Upper lobe of right lung (tissue), 1 donor: ENCODE results near the gene D2HGDH. TPM values are rescaled to one million over a fixed set of nuclear protein-coding genes. Genes with fewer than 3 reads are reported as not detected.
"Not testable (repeated sequence)": the region's sequence is repeated elsewhere in the genome, so short reads cannot be mapped to it uniquely, and the experiment has no call there.

ENCODE experiments used
- ATAC-seq: fragments of 200-7000 bp; cut with Tn5 transposase; one replicate; pipeline ENCODE4 v1.9.1; 2020; ENCODE audit warnings: mild to moderate bottlenecking, moderate library complexity
- DNase-seq: peaks from one replicate; pipeline ENCODE4 v3.0.0-alpha.2; 2020
- H3K27ac ChIP-seq: fragments of 200-600 bp; one replicate; pipeline ENCODE4 v1.8.0; 2022
- H3K27me3 ChIP-seq: fragments of 200-600 bp; one replicate; pipeline ENCODE4 v1.8.0; 2022; ENCODE audit warnings: mild to moderate bottlenecking
- H3K36me3 ChIP-seq: fragments of 200-600 bp; one replicate; pipeline ENCODE4 v1.8.0; 2022
- H3K4me1 ChIP-seq: fragments of 200-600 bp; one replicate; pipeline ENCODE4 v1.8.0; 2022
- H3K4me3 ChIP-seq: fragments of 200-600 bp; one replicate; pipeline ENCODE4 v1.8.0; 2022; ENCODE audit warnings: mild to moderate bottlenecking
- H3K9me3 ChIP-seq: fragments of 200-600 bp; one replicate; pipeline ENCODE4 v1.8.0; 2022
- CTCF ChIP-seq: fragments of 200-600 bp; IDR thresholded peaks from one replicate; pipeline ENCODE4 v1.8.0; 2022; ENCODE audit warnings: antibody characterized with exemption
- intact Hi-C: fragments of 100-400 bp; cut with DNase I; formaldehyde crosslinking; loops from one replicate; pipeline ENCODE4 v1.11.0; 2022
- total RNA-seq: library from RNA; stranded (reverse); fragmentation: NEBNext Ultra II Directional; extraction: Animal tissue kit (Norgen Biotek cat#: 25700); gene quantifications from one replicate; pipeline ENCODE4 v1.2.1, GENCODE V29; 2021
- donor health status: DM: no; HTN: yes; CAD: no; lungs with severe emphysema.

Gene D2HGDH
- total RNA-seq, 1 donor from 2014 or later: 28.8 TPM

- peaks cover 6% of the 10 kb centered on the region for H3K4me1 ChIP-seq
- DNase-seq: no peak
- TF ChIP-seq CTCF: no peak
- H3K36me3 ChIP-seq: no peaks in the 10 kb centered on the region
- no peak overlapping the region for H3K4me3 ChIP-seq
- no peak overlapping the region for H3K27ac ChIP-seq
- H3K27me3 ChIP-seq: peaks cover 25% of the 10 kb centered on the region
- no peaks in the 10 kb centered on the region for H3K9me3 ChIP-seq
- intact Hi-C loops: no loop called here
- ATAC-seq: no peak
Observed at GRCh38 chr2:241801611-241802420, 67.4 kb downstream of the D2HGDH start.

GRCh38 chr2:241802421-241803318 is 68.2 kb downstream of the D2HGDH start:
- H3K4me3 ChIP-seq: no peak overlapping the region
- no peak for TF ChIP-seq CTCF

DNA sequence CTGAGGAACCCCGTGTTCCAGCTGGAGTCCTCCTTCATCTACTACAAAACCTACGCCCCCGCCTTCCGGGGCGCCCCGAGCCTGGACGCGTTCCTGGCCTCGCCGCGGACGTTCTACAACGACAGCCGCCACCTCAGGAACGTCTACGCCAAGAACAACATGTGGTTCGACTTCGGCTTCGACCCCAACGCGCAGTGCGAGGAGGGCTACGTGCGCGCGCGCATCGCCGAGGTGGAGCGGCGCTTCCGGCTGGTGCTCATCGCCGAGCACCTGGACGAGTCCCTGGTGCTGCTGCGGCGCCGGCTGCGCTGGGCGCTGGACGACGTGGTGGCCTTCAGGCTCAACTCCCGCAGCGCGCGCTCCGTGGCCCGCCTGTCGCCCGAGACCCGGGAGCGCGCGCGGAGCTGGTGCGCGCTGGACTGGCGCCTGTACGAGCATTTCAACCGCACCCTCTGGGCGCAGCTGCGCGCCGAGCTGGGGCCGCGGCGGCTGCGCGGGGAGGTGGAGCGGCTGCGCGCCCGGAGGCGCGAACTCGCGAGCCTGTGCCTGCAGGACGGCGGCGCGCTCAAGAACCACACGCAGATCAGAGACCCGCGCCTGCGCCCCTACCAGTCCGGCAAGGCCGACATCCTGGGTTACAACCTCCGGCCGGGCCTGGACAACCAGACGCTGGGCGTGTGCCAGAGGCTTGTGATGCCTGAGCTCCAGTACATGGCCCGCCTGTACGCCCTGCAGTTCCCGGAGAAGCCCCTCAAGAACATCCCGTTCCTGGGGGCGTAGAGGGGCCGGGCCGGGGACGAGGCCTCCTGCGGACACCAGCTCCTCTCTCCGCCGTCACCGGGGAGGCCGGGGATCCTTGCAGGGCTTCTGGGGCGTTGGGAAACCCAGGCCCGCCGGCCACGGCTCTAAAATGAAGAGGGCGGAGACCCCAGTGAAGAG is 69.2 kb downstream of the D2HGDH start:
- Histone ChIP-seq H3K4me1 (peaks cover 6% of the 10 kb centered on the region), H3K4me3 (peak overlapping the region; percentile 41), H3K9me3 (no peaks in the 10 kb centered on the region), H3K27ac (no peak overlapping the region), H3K27me3 (peaks cover 25% of the 10 kb centered on the region), H3K36me3 (no peaks in the 10 kb centered on the region)
- DNase-seq (peak; percentile 67), ATAC-seq (peak; percentile 24)
- no peak for TF ChIP-seq CTCF
- intact Hi-C loops: no loop called here

More at GRCh38 chr2:241802421-241803318, 68.2 kb downstream of the D2HGDH start:
- Histone ChIP-seq H3K36me3 (no peaks in the 10 kb centered on the region), H3K27me3 (peaks cover 25% of the 10 kb centered on the region), H3K27ac (no peak overlapping the region), H3K4me1 (peaks cover 6% of the 10 kb centered on the region), H3K9me3 (no peaks in the 10 kb centered on the region)
- peak; percentile 57 for DNase-seq
- no peak for ATAC-seq
- intact Hi-C loops: no loop called here

- DNase-seq (peak; percentile 61), ATAC-seq (peak; percentile 7)
- Histone ChIP-seq H3K4me1 (peaks cover 6% of the 10 kb centered on the region), H3K27me3 (peaks cover 25% of the 10 kb centered on the region), H3K27ac (no peak overlapping the region), H3K9me3 (no peaks in the 10 kb centered on the region), H3K36me3 (no peaks in the 10 kb centered on the region), H3K4me3 (peak overlapping the region; percentile 41)
- intact Hi-C loops: no loop called here
- TF ChIP-seq CTCF: no peak
Observed at GRCh38 chr2:241804326-241805229, 70.1 kb downstream of the D2HGDH start.

DNA sequence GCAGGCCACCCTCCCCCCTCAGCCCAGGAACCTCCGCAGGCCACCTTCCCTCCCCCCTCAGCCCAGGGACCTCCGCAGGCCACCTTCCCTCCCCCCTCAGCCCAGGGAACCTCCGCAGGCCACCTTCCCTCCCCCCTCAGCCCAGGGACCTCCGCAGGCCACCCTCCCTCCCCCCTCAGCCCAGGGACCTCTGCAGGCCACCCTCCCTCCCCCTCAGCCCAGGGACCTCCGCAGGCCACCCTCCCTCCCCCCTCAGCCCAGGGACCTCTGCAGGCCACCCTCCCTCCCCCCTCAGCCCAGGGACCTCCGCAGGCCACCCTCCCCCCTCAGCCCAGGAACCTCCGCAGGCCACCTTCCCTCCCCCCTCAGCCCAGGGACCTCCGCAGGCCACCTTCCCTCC is 71.8 kb downstream of the D2HGDH start:
- ATAC-seq, H3K4me1 ChIP-seq, DNase-seq, H3K27ac ChIP-seq, H3K36me3 ChIP-seq, H3K4me3 ChIP-seq, intact Hi-C loops, H3K9me3 ChIP-seq: not testable (repeated sequence)
- peaks cover 25% of the 10 kb centered on the region for H3K27me3 ChIP-seq
